Measurements from ENCODE around the gene ADGRL2.
A peak's percentile ranks its signal among the peaks of the same experiment; 100 is the strongest.

Gene ADGRL2

GRCh38 chr1:81948495-81948894, 147.8 kb downstream of the ADGRL2 start:
- Histone ChIP-seq H2AK5ac (ENCODE audit: low read length) (no peak overlapping the region), H3K36me3 (ENCODE audit: control insufficient read depth, insufficient read depth, low read length) (no peaks in the 10 kb centered on the region), H2BK15ac (replicated peaks; ENCODE audit: low read depth) (no peak overlapping the region), H3K79me1 (ENCODE audit: low read length) (no peaks in the 10 kb centered on the region), H3K56ac (ENCODE audit: low read length) (no peak overlapping the region), H4K8ac (ENCODE audit: low read depth, low read length) (no peak overlapping the region), H3K4me1 (ENCODE audit: control insufficient read depth, low read depth, low read length) (peaks cover 4% of the 10 kb centered on the region), H3K27ac (ENCODE audit: low read depth, low read length) (no peak overlapping the region), H2BK5ac (ENCODE audit: low read length) (no peak overlapping the region), H3K9ac (ENCODE audit: low read length) (no peak overlapping the region), H3K4me3 (ENCODE audit: low read length) (no peak overlapping the region), H3K23ac (ENCODE audit: low read length) (no peak overlapping the region), H3K4ac (ENCODE audit: low read depth, low read length) (no peak overlapping the region), H3K79me2 (ENCODE audit: control insufficient read depth, insufficient read depth, low read length) (peaks cover 8% of the 10 kb centered on the region), H3K4me2 (ENCODE audit: low read length) (no peak overlapping the region), H4K5ac (ENCODE audit: low read length) (no peak overlapping the region), H3K27me3 (ENCODE audit: insufficient read depth, low read length, poor library complexity) (no peaks in the 10 kb centered on the region), H3K18ac (ENCODE audit: low read length) (peak overlapping the region; percentile 60), H2BK120ac (ENCODE audit: low read depth, low read length) (no peak overlapping the region)
- no CpG with 5 or more reads among the region's 2 CpGs for WGBS (ENCODE audit: extremely low coverage, insufficient coverage, low lambda C conversion rate)
- no peak for DNase-seq

DNA sequence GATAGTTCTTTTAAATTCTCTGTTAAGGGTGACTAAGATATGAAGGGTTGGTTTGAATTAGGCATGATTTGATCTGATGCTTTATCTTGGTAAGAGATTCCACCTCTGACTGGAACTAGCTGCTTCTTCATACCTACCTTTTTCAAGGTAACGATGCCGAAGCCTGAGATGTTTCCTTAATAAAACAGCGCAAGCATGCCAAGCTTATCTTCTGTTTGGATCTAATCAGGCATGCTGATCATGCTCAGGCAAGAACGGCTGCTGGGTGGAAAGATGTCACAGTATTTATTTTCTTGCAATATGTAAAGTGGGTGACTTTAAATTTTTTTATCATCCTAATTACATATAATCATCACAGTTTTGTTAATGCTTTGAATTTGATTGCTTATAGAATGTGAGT, 148.7 kb downstream of the ADGRL2 start:
- WGBS (ENCODE audit: extremely low coverage, insufficient coverage, low lambda C conversion rate), result no CpG with 5 or more reads among the region's 4 CpGs
- Histone ChIP-seq H3K79me1 (ENCODE audit: low read length) (no peaks in the 10 kb centered on the region), H3K36me3 (ENCODE audit: control insufficient read depth, insufficient read depth, low read length) (no peaks in the 10 kb centered on the region), H3K9ac (ENCODE audit: low read length) (no peak overlapping the region), H3K4me2 (ENCODE audit: low read length) (no peak overlapping the region), H4K8ac (ENCODE audit: low read depth, low read length) (no peak overlapping the region), H2BK120ac (ENCODE audit: low read depth, low read length) (no peak overlapping the region), H3K56ac (ENCODE audit: low read length) (no peak overlapping the region), H3K18ac (ENCODE audit: low read length) (no peak overlapping the region), H4K5ac (ENCODE audit: low read length) (no peak overlapping the region), H3K4ac (ENCODE audit: low read depth, low read length) (no peak overlapping the region), H3K23ac (ENCODE audit: low read length) (no peak overlapping the region), H2BK15ac (replicated peaks; ENCODE audit: low read depth) (no peak overlapping the region), H2BK5ac (ENCODE audit: low read length) (no peak overlapping the region), H2AK5ac (ENCODE audit: low read length) (no peak overlapping the region), H3K4me3 (ENCODE audit: low read length) (no peak overlapping the region), H3K27me3 (ENCODE audit: insufficient read depth, low read length, poor library complexity) (no peaks in the 10 kb centered on the region), H3K79me2 (ENCODE audit: control insufficient read depth, insufficient read depth, low read length) (peaks cover 8% of the 10 kb centered on the region), H3K27ac (ENCODE audit: low read depth, low read length) (no peak overlapping the region), H3K4me1 (ENCODE audit: control insufficient read depth, low read depth, low read length) (peaks cover 4% of the 10 kb centered on the region)
- DNase-seq, result peak; percentile 65

DNA sequence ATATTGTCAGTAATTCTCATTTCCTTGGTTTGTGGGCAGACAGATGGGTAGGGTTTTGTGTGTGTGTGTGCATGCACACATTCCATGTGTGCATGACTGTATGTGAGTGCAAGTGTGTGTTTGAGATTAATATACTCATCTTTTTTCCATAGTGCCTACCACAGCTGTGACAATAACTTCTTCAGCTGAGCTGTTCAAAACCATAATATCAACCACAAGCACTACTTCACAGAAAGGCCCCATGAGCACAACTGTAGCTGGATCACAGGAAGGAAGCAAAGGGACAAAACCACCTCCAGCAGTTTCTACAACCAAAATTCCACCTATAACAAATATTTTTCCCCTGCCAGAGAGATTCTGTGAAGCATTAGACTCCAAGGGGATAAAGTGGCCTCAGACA, 149.3 kb downstream of the ADGRL2 start:
- Histone ChIP-seq H3K27me3 (ENCODE audit: insufficient read depth, low read length, poor library complexity) (no peaks in the 10 kb centered on the region), H4K8ac (ENCODE audit: low read depth, low read length) (no peak overlapping the region), H2BK5ac (ENCODE audit: low read length) (no peak overlapping the region), H3K4ac (ENCODE audit: low read depth, low read length) (no peak overlapping the region), H2BK15ac (replicated peaks; ENCODE audit: low read depth) (no peak overlapping the region), H3K4me1 (ENCODE audit: control insufficient read depth, low read depth, low read length) (peaks cover 4% of the 10 kb centered on the region), H3K4me2 (ENCODE audit: low read length) (no peak overlapping the region), H4K5ac (ENCODE audit: low read length) (no peak overlapping the region), H3K4me3 (ENCODE audit: low read length) (no peak overlapping the region), H3K23ac (ENCODE audit: low read length) (no peak overlapping the region), H2AK5ac (ENCODE audit: low read length) (no peak overlapping the region), H3K18ac (ENCODE audit: low read length) (no peak overlapping the region), H3K36me3 (ENCODE audit: control insufficient read depth, insufficient read depth, low read length) (no peaks in the 10 kb centered on the region), H3K27ac (ENCODE audit: low read depth, low read length) (no peak overlapping the region), H3K56ac (ENCODE audit: low read length) (peak overlapping the region; percentile 30), H2BK120ac (ENCODE audit: low read depth, low read length) (no peak overlapping the region), H3K9ac (ENCODE audit: low read length) (no peak overlapping the region), H3K79me2 (ENCODE audit: control insufficient read depth, insufficient read depth, low read length) (peaks cover 8% of the 10 kb centered on the region), H3K79me1 (ENCODE audit: low read length) (no peaks in the 10 kb centered on the region)
- no peak for DNase-seq

DNA sequence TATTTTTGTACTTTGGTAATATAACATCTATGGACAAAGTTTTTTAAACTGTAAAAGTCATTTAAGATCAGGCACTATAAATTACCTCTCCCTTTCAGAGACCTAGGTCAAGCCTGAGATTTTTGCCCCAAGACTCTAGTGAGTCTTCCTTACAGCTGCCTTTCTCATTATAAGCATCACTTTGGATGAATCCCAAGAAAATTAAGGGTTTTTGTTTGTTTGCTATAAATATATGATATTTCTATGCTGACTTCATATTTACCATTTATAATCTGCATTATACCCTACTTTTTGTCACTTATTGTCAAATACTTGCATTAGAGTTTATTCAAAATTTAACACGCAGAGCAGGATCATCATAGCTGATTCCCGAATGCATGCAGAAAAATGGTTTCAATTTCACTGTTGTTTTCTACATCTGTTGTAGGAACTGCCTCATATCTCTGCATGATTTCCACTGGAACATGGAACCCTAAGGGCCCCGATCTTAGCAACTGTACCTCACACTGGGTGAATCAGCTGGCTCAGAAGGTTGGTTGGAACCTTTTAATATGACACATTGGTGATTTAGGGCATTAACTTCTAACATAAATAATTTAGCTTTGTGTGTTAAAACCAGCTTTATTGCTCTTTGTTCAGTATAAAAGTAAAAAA, 150.0 kb downstream of the ADGRL2 start:
- Histone ChIP-seq H4K8ac (ENCODE audit: low read depth, low read length) (no peak overlapping the region), H3K18ac (ENCODE audit: low read length) (no peak overlapping the region), H3K4me1 (ENCODE audit: control insufficient read depth, low read depth, low read length) (peaks cover 4% of the 10 kb centered on the region), H3K36me3 (ENCODE audit: control insufficient read depth, insufficient read depth, low read length) (no peaks in the 10 kb centered on the region), H2BK15ac (replicated peaks; ENCODE audit: low read depth) (no peak overlapping the region), H3K4me2 (ENCODE audit: low read length) (no peak overlapping the region), H2AK5ac (ENCODE audit: low read length) (no peak overlapping the region), H2BK120ac (ENCODE audit: low read depth, low read length) (no peak overlapping the region), H3K23ac (ENCODE audit: low read length) (no peak overlapping the region), H3K9ac (ENCODE audit: low read length) (no peak overlapping the region), H3K4me3 (ENCODE audit: low read length) (no peak overlapping the region), H3K4ac (ENCODE audit: low read depth, low read length) (no peak overlapping the region), H4K5ac (ENCODE audit: low read length) (no peak overlapping the region), H3K27me3 (ENCODE audit: insufficient read depth, low read length, poor library complexity) (no peaks in the 10 kb centered on the region), H2BK5ac (ENCODE audit: low read length) (no peak overlapping the region), H3K27ac (ENCODE audit: low read depth, low read length) (no peak overlapping the region), H3K79me1 (ENCODE audit: low read length) (no peaks in the 10 kb centered on the region), H3K56ac (ENCODE audit: low read length) (no peak overlapping the region), H3K79me2 (ENCODE audit: control insufficient read depth, insufficient read depth, low read length) (peaks cover 8% of the 10 kb centered on the region)
- no CpG with 5 or more reads among the region's 3 CpGs for WGBS (ENCODE audit: extremely low coverage, insufficient coverage, low lambda C conversion rate)
- DNase-seq, result no peak

GRCh38 chr1:81954534-81955020, 153.8 kb downstream of the ADGRL2 start:
- no peaks in the 10 kb centered on the region for H3K4me1 ChIP-seq (ENCODE audit: control insufficient read depth, low read depth, low read length)
- no peaks in the 10 kb centered on the region for H3K79me1 ChIP-seq (ENCODE audit: low read length)
- H2BK5ac ChIP-seq (ENCODE audit: low read length), result no peak overlapping the region
- no peak overlapping the region for H3K56ac ChIP-seq (ENCODE audit: low read length)
- H3K9ac ChIP-seq (ENCODE audit: low read length), result no peak overlapping the region
- no peak for DNase-seq
- H2BK15ac ChIP-seq (replicated peaks; ENCODE audit: low read depth), result no peak overlapping the region
- H3K4me3 ChIP-seq (ENCODE audit: low read length), result no peak overlapping the region
- H2AK5ac ChIP-seq (ENCODE audit: low read length), result no peak overlapping the region
- H2BK120ac ChIP-seq (ENCODE audit: low read depth, low read length), result no peak overlapping the region
- no peak overlapping the region for H3K18ac ChIP-seq (ENCODE audit: low read length)
- WGBS (ENCODE audit: extremely low coverage, insufficient coverage, low lambda C conversion rate), result no CpG with 5 or more reads among the region's 8 CpGs
- no peaks in the 10 kb centered on the region for H3K79me2 ChIP-seq (ENCODE audit: control insufficient read depth, insufficient read depth, low read length)
- no peak overlapping the region for H3K27ac ChIP-seq (ENCODE audit: low read depth, low read length)
- no peak overlapping the region for H3K23ac ChIP-seq (ENCODE audit: low read length)
- no peaks in the 10 kb centered on the region for H3K27me3 ChIP-seq (ENCODE audit: insufficient read depth, low read length, poor library complexity)
- H3K4ac ChIP-seq (ENCODE audit: low read depth, low read length), result no peak overlapping the region
- no peak overlapping the region for H4K5ac ChIP-seq (ENCODE audit: low read length)
- H3K36me3 ChIP-seq (ENCODE audit: control insufficient read depth, insufficient read depth, low read length), result no peaks in the 10 kb centered on the region
- H4K8ac ChIP-seq (ENCODE audit: low read depth, low read length), result no peak overlapping the region
- H3K4me2 ChIP-seq (ENCODE audit: low read length), result no peak overlapping the region

DNA sequence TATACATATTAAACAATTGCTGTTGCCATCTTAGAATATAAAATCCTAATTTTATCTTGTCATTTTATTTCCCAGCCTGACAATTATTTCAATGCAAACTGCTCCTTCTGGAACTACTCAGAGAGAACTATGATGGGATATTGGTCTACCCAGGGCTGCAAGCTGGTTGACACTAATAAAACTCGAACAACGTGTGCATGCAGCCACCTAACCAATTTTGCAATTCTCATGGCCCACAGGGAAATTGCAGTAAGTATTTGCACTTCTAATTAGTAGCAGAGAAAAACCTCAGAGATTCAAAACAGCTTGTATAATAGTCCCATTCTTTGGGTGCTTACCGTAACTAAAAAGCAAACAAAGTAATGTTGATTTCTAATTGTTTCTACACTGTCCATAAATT, 167.2 kb downstream of the ADGRL2 start:
- Histone ChIP-seq H2BK15ac (replicated peaks; ENCODE audit: low read depth) (no peak overlapping the region), H3K79me1 (ENCODE audit: low read length) (peaks cover 2% of the 10 kb centered on the region), H2AK5ac (ENCODE audit: low read length) (no peak overlapping the region), H3K4me2 (ENCODE audit: low read length) (no peak overlapping the region), H2BK5ac (ENCODE audit: low read length) (no peak overlapping the region), H4K5ac (ENCODE audit: low read length) (no peak overlapping the region), H3K27me3 (ENCODE audit: insufficient read depth, low read length, poor library complexity) (no peaks in the 10 kb centered on the region), H3K4ac (ENCODE audit: low read depth, low read length) (no peak overlapping the region), H4K8ac (ENCODE audit: low read depth, low read length) (no peak overlapping the region), H3K27ac (ENCODE audit: low read depth, low read length) (no peak overlapping the region), H3K18ac (ENCODE audit: low read length) (no peak overlapping the region), H3K36me3 (ENCODE audit: control insufficient read depth, insufficient read depth, low read length) (no peaks in the 10 kb centered on the region), H3K9ac (ENCODE audit: low read length) (no peak overlapping the region), H3K23ac (ENCODE audit: low read length) (no peak overlapping the region), H3K56ac (ENCODE audit: low read length) (no peak overlapping the region), H2BK120ac (ENCODE audit: low read depth, low read length) (no peak overlapping the region), H3K79me2 (ENCODE audit: control insufficient read depth, insufficient read depth, low read length) (no peaks in the 10 kb centered on the region), H3K4me1 (ENCODE audit: control insufficient read depth, low read depth, low read length) (no peaks in the 10 kb centered on the region), H3K4me3 (ENCODE audit: low read length) (no peak overlapping the region)
- DNase-seq, result no peak
- no CpG with 5 or more reads among the region's 3 CpGs for WGBS (ENCODE audit: extremely low coverage, insufficient coverage, low lambda C conversion rate)

Measured in mesendoderm (in vitro differentiated cells).